ENCODE measurements around the gene MAST2. TPM values are rescaled to one million over a fixed set of nuclear protein-coding genes. Genes with fewer than 3 reads are reported as not detected.

The MAST2 gene
- total RNA-seq, 1 experiment from 2014 or later, result 77.0 TPM

DNA sequence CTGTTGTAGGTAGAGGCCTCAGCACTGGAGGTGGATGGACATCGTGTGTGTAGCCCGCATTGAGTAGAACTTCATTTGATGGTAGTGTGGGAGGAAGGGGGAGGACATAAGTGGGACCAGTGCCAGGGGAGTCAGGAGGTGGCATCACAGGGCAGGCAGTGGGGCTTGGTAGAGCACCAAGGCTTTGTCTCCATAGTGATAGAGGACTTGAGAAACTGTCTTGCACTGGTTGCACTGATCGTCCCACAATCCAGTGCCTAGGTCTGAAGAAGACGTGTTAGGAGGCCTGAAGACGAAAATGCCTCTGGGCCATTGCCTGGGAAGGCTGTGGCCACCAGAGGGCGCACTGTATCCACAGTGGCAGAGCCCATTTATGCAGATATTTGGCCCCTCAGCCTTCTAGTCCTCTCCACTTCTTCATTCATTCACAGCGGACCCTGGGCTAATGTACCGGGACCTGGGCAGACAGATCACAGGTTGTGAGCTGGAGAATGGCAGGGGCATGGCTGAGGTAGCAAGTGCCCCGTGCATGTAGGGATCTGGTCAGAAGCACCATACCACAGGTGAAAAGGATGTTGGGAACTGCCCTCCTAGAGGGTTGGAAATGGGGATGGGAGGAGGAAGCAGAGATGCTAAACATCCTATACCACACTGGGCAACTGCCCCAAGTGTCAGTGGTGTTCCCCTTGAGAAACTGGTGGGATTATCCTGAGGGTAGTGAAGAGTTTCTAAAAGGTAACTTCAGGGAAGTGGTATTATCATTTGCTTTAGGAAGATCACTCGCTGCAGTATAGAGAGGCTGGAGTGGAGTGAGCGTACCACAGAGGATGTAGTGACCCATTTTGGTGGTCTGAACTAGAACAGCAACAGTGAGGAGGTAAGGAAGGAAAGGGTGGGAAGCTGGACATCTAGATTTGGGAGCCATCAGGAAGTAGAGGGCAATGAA lies 233.8 kb downstream of the MAST2 start:
- DNase-seq (ENCODE audit: low read depth, low spot score) (peak; percentile 71), ATAC-seq (peak; percentile 82)
- TF ChIP-seq, protein P1, sequence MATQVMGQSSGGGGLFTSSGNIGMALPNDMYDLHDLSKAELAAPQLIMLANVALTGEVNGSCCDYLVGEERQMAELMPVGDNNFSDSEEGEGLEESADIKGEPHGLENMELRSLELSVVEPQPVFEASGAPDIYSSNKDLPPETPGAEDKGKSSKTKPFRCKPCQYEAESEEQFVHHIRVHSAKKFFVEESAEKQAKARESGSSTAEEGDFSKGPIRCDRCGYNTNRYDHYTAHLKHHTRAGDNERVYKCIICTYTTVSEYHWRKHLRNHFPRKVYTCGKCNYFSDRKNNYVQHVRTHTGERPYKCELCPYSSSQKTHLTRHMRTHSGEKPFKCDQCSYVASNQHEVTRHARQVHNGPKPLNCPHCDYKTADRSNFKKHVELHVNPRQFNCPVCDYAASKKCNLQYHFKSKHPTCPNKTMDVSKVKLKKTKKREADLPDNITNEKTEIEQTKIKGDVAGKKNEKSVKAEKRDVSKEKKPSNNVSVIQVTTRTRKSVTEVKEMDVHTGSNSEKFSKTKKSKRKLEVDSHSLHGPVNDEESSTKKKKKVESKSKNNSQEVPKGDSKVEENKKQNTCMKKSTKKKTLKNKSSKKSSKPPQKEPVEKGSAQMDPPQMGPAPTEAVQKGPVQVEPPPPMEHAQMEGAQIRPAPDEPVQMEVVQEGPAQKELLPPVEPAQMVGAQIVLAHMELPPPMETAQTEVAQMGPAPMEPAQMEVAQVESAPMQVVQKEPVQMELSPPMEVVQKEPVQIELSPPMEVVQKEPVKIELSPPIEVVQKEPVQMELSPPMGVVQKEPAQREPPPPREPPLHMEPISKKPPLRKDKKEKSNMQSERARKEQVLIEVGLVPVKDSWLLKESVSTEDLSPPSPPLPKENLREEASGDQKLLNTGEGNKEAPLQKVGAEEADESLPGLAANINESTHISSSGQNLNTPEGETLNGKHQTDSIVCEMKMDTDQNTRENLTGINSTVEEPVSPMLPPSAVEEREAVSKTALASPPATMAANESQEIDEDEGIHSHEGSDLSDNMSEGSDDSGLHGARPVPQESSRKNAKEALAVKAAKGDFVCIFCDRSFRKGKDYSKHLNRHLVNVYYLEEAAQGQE (IDR thresholded peaks at IDR 0.05; ENCODE audit: insufficient read depth in 1 of 2, low read depth in 2 of 2, low read length in 1 of 2), result no peak
- TF ChIP-seq, protein P2, sequence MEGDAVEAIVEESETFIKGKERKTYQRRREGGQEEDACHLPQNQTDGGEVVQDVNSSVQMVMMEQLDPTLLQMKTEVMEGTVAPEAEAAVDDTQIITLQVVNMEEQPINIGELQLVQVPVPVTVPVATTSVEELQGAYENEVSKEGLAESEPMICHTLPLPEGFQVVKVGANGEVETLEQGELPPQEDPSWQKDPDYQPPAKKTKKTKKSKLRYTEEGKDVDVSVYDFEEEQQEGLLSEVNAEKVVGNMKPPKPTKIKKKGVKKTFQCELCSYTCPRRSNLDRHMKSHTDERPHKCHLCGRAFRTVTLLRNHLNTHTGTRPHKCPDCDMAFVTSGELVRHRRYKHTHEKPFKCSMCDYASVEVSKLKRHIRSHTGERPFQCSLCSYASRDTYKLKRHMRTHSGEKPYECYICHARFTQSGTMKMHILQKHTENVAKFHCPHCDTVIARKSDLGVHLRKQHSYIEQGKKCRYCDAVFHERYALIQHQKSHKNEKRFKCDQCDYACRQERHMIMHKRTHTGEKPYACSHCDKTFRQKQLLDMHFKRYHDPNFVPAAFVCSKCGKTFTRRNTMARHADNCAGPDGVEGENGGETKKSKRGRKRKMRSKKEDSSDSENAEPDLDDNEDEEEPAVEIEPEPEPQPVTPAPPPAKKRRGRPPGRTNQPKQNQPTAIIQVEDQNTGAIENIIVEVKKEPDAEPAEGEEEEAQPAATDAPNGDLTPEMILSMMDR (IDR thresholded peaks at IDR 0.05), result peak; percentile 96
- TF ChIP-seq POLR2AphosphoS5 (IDR thresholded peaks at IDR 0.05; ENCODE audit: low read depth, low read length), result peak; percentile 40
- CTCF ChIA-PET, result interaction anchor here (0.6 to 1.2 kb wide), 4 partner anchors 140 to 251 kb away, joined by 3 to 10 read pairs (median 3); no protein-coding TSS in a partner anchor
- Histone ChIP-seq H3K27ac (ENCODE audit: low read length) (peak overlapping the region; percentile 34), H3K9me3 (ENCODE audit: control insufficient read depth, insufficient read depth, low read depth, low read length) (no peaks in the 10 kb centered on the region), H3K36me3 (ENCODE audit: control insufficient read depth, insufficient read depth, low read length) (no peaks in the 10 kb centered on the region), H3K4me1 (ENCODE audit: control insufficient read depth, insufficient read depth, low read length) (peaks cover 7% of the 10 kb centered on the region; the same call in 1 of the 2 replicates), H3K4me3 (ENCODE audit: low read depth in 2 of 2, low read length in 2 of 2) (no peak overlapping the region), H3K27me3 (ENCODE audit: control insufficient read depth, insufficient read depth, low read length) (no peaks in the 10 kb centered on the region)
- intact Hi-C loops (cut with micrococcal nuclease; ENCODE audit: unreplicated experiment), result loop anchor here (1.0 to 2.0 kb wide), 2 partner anchors 142 to 186 kb away; no protein-coding TSS in a partner anchor
- POLR2A ChIA-PET, result no interaction called here
- no TSS peak for BruUV-seq (replicated peaks)
- in situ Hi-C loops (cut with HindIII; ENCODE audit: low pct_unique_long_range_greater_than_20kb, low sequenced_read_pairs), result no loop called here

DNA sequence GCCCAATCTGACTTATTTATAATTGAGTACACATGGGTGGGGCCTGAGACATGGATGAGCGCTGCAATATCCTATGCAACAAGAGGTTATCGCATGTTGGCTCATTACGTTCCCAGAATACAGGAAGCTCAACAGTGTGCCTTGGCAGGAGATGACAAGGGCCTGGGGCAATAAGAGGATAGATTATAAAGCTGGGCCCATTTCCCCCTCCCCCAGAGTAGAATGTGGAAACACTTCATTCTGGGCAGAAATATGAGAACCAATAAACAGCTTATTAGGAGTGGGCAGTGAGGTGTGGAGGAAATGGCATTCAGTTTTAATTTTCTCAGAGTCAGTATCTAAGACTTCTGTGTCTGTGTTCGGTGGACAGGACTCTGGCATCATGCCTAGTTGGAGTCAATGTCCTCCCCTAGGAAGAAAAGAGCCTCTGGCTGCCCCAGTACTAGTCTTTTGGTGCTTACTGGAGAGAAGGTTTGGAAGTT lies 236.2 kb downstream of the MAST2 start:
- no TSS peak for BruUV-seq (replicated peaks)
- Histone ChIP-seq H3K27ac (ENCODE audit: low read length) (no peak overlapping the region), H3K4me1 (ENCODE audit: control insufficient read depth, insufficient read depth, low read length) (peaks cover 7% of the 10 kb centered on the region; the same call in 1 of the 2 replicates), H3K36me3 (ENCODE audit: control insufficient read depth, insufficient read depth, low read length) (no peaks in the 10 kb centered on the region), H3K4me3 (ENCODE audit: low read depth in 2 of 2, low read length in 2 of 2) (no peak overlapping the region), H3K27me3 (ENCODE audit: control insufficient read depth, insufficient read depth, low read length) (no peaks in the 10 kb centered on the region), H3K9me3 (ENCODE audit: control insufficient read depth, insufficient read depth, low read depth, low read length) (no peaks in the 10 kb centered on the region)
- TF ChIP-seq POLR2AphosphoS5 (IDR thresholded peaks at IDR 0.05; ENCODE audit: low read depth, low read length), result 0 out of 2 replicates have a peak, but pooled peaks have one; percentile 17
- TF ChIP-seq, protein P2 (IDR thresholded peaks at IDR 0.05), result no peak
- ChIA-PET CTCF (no interaction called here), POLR2A (no interaction called here)
- no peak for ATAC-seq
- no peak for DNase-seq (ENCODE audit: low read depth, low spot score)
- in situ Hi-C loops (cut with HindIII; ENCODE audit: low pct_unique_long_range_greater_than_20kb, low sequenced_read_pairs), result no loop called here
- intact Hi-C loops (cut with micrococcal nuclease; ENCODE audit: unreplicated experiment), result no loop called here
